ENCODE results near the gene TRPV3. TPM values are rescaled to one million over a fixed set of nuclear protein-coding genes. Genes with fewer than 3 reads are reported as not detected.

Gene TRPV3
- total and polyA plus RNA-seq, 4 donors = 0.49 to 2.0 (median 0.75) TPM; not detected in 1

DNA sequence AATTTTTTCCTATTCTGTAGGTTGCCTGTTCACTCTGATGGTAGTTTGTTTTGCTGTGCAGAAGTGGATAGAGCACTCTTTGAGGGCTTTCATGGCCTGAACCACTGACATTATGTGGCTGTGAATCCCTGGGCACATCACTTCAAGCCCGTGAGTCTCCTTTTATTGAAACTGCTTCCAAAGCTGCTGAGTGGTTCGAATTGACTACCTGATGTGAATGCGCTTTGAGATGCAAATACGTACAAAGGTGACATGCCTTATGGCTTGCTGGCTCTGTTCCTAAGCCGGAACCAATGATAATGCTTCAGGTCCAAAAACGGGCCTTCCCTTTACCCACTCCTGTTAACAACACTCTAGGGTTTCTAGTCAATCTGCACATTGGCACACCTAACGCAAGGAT lies 47.5 kb downstream of the TRPV3 start:
- no peak overlapping the region for H3K27ac ChIP-seq (ENCODE audit: low read depth in 1 of 2, low read length in 2 of 2)
- DNase-seq = no peak
- no peak for ATAC-seq (ENCODE audit: low FRiP score)
- no peaks in the 10 kb centered on the region for H3K27me3 ChIP-seq (ENCODE audit: control insufficient read depth in 1 of 2, insufficient read depth in 2 of 2, low read length in 1 of 2)
- no peaks in the 10 kb centered on the region for H3K36me3 ChIP-seq (ENCODE audit: control insufficient read depth in 1 of 2, insufficient read depth in 2 of 2, low read length in 1 of 2)
- no peak overlapping the region for H3K4me3 ChIP-seq (ENCODE audit: low read length in 2 of 2)
- H3K4me1 ChIP-seq (ENCODE audit: control insufficient read depth in 1 of 2, insufficient read depth in 2 of 2, low read length in 2 of 2) = no peaks in the 10 kb centered on the region
- no peaks in the 10 kb centered on the region for H3K9me3 ChIP-seq (ENCODE audit: control insufficient read depth, low read length)
- intact Hi-C loops (cut with DNase I) = no loop called here
- WGBS, 2 donors = 67 to 69% methylated on average over 7 of the region's 7 CpGs

DNA sequence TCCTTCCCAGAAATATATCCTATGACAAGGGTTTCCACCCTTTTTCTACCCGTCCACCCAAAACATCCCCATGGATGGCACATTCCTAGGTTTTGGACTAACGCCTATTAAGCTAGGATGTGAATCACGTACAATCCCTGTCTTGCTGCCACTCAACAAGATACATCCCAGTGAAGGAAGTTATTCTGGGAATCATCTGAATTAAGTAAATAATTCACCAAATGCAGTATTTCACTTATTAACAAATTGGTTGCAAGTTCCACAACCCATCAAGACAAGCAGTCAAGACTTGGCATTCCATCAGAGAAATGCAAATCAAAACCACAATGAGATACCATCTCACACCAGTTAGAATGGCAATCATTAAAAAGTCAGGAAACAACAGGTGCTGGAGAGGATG lies 49.7 kb downstream of the TRPV3 start:
- H3K27ac ChIP-seq (ENCODE audit: low read depth in 1 of 2, low read length in 2 of 2) = no peak overlapping the region
- no peak overlapping the region for H3K4me3 ChIP-seq (ENCODE audit: low read length in 2 of 2)
- WGBS, 2 donors = 70 to 71% methylated on average over 3 of the region's 3 CpGs
- H3K9me3 ChIP-seq (ENCODE audit: control insufficient read depth, low read length) = no peaks in the 10 kb centered on the region
- ATAC-seq (ENCODE audit: low FRiP score) (no peak), DNase-seq (no peak)
- no peaks in the 10 kb centered on the region for H3K27me3 ChIP-seq (ENCODE audit: control insufficient read depth in 1 of 2, insufficient read depth in 2 of 2, low read length in 1 of 2)
- no peaks in the 10 kb centered on the region for H3K36me3 ChIP-seq (ENCODE audit: control insufficient read depth in 1 of 2, insufficient read depth in 2 of 2, low read length in 1 of 2)
- no peaks in the 10 kb centered on the region for H3K4me1 ChIP-seq (ENCODE audit: control insufficient read depth in 1 of 2, insufficient read depth in 2 of 2, low read length in 2 of 2)
- intact Hi-C loops (cut with DNase I) = no loop called here

DNA sequence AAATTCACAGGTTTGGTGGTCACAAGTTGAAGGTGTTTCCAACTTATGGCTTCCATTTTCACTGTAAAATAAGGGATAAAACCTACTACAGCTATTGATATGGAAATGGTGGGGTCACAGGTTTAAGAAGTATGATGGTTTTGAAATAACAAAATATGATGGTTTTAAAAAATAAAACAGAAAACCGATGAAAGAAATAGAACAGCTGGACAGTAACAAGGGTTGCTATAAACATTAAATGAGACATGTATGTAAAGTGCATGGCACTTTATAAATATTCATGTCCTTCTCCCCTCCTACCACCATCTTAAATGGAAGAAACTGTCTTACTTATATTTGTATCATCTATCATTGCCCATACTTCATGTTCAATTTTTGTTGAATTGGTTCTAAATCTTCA lies 50.5 kb downstream of the TRPV3 start:
- no peak for DNase-seq
- Histone ChIP-seq H3K27me3 (ENCODE audit: control insufficient read depth in 1 of 2, insufficient read depth in 2 of 2, low read length in 1 of 2) (no peaks in the 10 kb centered on the region), H3K9me3 (ENCODE audit: control insufficient read depth, low read length) (no peaks in the 10 kb centered on the region), H3K27ac (ENCODE audit: low read depth in 1 of 2, low read length in 2 of 2) (no peak overlapping the region), H3K4me3 (ENCODE audit: low read length in 2 of 2) (no peak overlapping the region), H3K36me3 (ENCODE audit: control insufficient read depth in 1 of 2, insufficient read depth in 2 of 2, low read length in 1 of 2) (no peaks in the 10 kb centered on the region), H3K4me1 (ENCODE audit: control insufficient read depth in 1 of 2, insufficient read depth in 2 of 2, low read length in 2 of 2) (no peaks in the 10 kb centered on the region)
- intact Hi-C loops (cut with DNase I) = no loop called here
- no peak for ATAC-seq (ENCODE audit: low FRiP score)
- 67 to 71% methylated on average over 1 of the region's 1 CpG for WGBS, 2 donors

DNA sequence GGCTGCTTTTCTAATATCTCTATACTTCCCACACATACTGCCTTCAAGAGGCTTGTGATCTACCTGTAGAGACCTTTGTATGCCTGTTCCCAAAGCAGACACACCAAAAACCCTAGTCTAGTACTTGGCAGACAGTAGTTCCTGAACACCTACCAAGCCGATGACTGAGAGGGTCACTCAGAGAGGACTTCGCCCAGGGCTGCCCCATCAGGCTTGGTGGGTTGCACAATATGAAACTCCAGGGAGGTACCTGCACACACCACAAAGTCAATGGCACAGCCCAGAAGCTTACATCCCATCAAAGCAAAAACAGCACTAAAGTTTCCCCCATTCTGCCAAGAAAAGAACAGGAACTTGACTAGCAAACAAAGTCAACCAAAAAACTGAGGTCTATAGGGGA lies 51.6 kb downstream of the TRPV3 start:
- H3K36me3 ChIP-seq (ENCODE audit: control insufficient read depth in 1 of 2, insufficient read depth in 2 of 2, low read length in 1 of 2) = no peaks in the 10 kb centered on the region
- intact Hi-C loops (cut with DNase I) = no loop called here
- H3K27ac ChIP-seq (ENCODE audit: low read depth in 1 of 2, low read length in 2 of 2) = no peak overlapping the region
- no peaks in the 10 kb centered on the region for H3K27me3 ChIP-seq (ENCODE audit: control insufficient read depth in 1 of 2, insufficient read depth in 2 of 2, low read length in 1 of 2)
- ATAC-seq (ENCODE audit: low FRiP score) (no peak), DNase-seq (no peak)
- H3K9me3 ChIP-seq (ENCODE audit: control insufficient read depth, low read length) = no peaks in the 10 kb centered on the region
- 90 to 96% methylated on average over 2 of the region's 2 CpGs for WGBS, 2 donors
- no peaks in the 10 kb centered on the region for H3K4me1 ChIP-seq (ENCODE audit: control insufficient read depth in 1 of 2, insufficient read depth in 2 of 2, low read length in 2 of 2)
- no peak overlapping the region for H3K4me3 ChIP-seq (ENCODE audit: low read length in 2 of 2)

DNA sequence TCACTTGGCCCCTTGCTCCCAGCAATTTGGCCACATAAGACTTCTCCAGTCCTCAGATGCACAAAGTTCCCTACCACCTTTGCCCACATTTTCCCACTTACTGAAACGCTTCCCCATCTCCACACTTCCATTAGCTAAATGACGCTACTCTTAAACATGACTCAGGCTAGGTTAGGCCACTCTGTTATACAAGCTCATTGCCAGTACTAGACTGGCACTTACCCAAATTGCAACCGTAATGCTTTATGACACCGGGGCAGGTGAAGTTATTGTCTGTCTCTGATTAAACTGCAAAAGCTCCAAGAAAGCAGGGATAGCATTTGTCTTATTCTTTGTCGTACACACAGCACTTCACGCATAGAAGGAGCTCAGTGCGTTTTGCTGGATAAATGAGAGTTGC lies 52.6 kb downstream of the TRPV3 start:
- Histone ChIP-seq H3K9me3 (ENCODE audit: control insufficient read depth, low read length) (no peaks in the 10 kb centered on the region), H3K27me3 (ENCODE audit: control insufficient read depth in 1 of 2, insufficient read depth in 2 of 2, low read length in 1 of 2) (no peaks in the 10 kb centered on the region), H3K4me1 (ENCODE audit: control insufficient read depth in 1 of 2, insufficient read depth in 2 of 2, low read length in 2 of 2) (no peaks in the 10 kb centered on the region), H3K27ac (ENCODE audit: low read depth in 1 of 2, low read length in 2 of 2) (no peak overlapping the region), H3K4me3 (ENCODE audit: low read length in 2 of 2) (no peak overlapping the region), H3K36me3 (ENCODE audit: control insufficient read depth in 1 of 2, insufficient read depth in 2 of 2, low read length in 1 of 2) (no peaks in the 10 kb centered on the region)
- ATAC-seq (ENCODE audit: low FRiP score) (no peak), DNase-seq (no peak)
- 92% methylated on average over 7 of the region's 7 CpGs for WGBS, 2 donors
- intact Hi-C loops (cut with DNase I) = no loop called here

DNA sequence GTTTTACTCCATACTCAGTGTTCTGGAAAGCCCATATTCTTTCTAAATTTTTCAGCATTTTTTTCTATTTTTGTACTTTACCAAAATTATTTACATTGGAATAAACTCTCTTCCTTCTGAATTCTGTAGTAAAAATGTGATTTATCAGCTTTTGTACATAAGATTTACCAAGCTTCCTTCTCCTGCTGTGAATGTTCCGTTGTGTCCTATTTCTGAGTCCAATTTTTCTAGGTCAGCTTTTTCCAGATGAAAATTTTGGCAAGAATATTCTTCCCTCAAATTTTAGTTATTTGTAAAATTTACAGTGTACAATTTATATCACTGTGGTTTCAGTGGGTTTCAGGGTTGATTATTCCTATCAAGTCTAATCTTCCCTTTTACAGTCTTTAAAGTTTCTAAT lies 54.3 kb downstream of the TRPV3 start:
- Histone ChIP-seq H3K4me1 (ENCODE audit: control insufficient read depth in 1 of 2, insufficient read depth in 2 of 2, low read length in 2 of 2) (no peaks in the 10 kb centered on the region), H3K36me3 (ENCODE audit: control insufficient read depth in 1 of 2, insufficient read depth in 2 of 2, low read length in 1 of 2) (no peaks in the 10 kb centered on the region), H3K4me3 (ENCODE audit: low read length in 2 of 2) (no peak overlapping the region), H3K27me3 (ENCODE audit: control insufficient read depth in 1 of 2, insufficient read depth in 2 of 2, low read length in 1 of 2) (no peaks in the 10 kb centered on the region), H3K27ac (ENCODE audit: low read depth in 1 of 2, low read length in 2 of 2) (no peak overlapping the region), H3K9me3 (ENCODE audit: control insufficient read depth, low read length) (no peaks in the 10 kb centered on the region)
- DNase-seq (no peak), ATAC-seq (ENCODE audit: low FRiP score) (no peak)
- intact Hi-C loops (cut with DNase I) = no loop called here
- WGBS, 2 donors = 14% methylated on average over 1 of the region's 1 CpG

DNA sequence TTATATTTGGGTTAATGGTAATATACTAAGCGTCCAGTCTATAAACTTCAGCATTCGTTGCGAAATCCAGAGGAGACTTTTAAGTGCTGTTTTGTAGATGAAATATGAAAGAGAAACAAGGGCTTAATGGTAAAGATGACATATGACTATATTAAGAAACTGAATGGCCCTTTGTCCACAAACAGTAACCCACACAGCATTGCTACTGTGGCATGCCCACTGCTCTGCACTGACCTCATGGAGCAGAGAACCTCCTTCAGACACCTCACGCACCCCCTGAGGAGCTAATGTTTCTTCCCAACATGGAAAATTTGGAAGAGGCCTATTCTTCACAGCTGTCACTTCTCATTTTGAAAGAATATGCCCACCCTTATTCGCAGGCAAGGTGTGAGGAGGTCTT lies 55.1 kb downstream of the TRPV3 start:
- ATAC-seq (ENCODE audit: low FRiP score) = no peak

DNA sequence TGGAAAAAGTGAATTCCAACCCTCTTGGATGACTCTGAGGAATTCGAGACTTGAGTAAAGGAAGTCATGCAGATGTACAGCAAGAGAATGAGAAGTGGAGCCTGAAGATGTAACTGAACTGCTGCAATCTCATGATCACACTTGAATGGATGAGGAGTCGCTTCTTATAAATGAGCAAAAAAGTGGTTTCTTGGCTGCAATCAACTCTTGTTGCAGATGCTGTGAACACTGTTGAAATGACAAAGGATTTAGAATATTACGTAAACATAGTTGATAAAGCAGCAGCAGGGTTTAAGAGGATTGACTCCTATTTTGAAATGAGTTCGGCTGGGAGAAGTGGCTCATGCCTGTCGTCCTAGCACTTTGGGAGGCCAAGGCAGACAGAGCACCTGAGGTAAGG lies 56.3 kb downstream of the TRPV3 start:
- Histone ChIP-seq H3K27ac (ENCODE audit: low read depth in 1 of 2, low read length in 2 of 2) (no peak overlapping the region), H3K27me3 (ENCODE audit: control insufficient read depth in 1 of 2, insufficient read depth in 2 of 2, low read length in 1 of 2) (no peaks in the 10 kb centered on the region), H3K36me3 (ENCODE audit: control insufficient read depth in 1 of 2, insufficient read depth in 2 of 2, low read length in 1 of 2) (no peaks in the 10 kb centered on the region), H3K9me3 (ENCODE audit: control insufficient read depth, low read length) (no peaks in the 10 kb centered on the region), H3K4me3 (ENCODE audit: low read length in 2 of 2) (no peak overlapping the region), H3K4me1 (ENCODE audit: control insufficient read depth in 1 of 2, insufficient read depth in 2 of 2, low read length in 2 of 2) (no peaks in the 10 kb centered on the region)
- no peak for ATAC-seq (ENCODE audit: low FRiP score)
- DNase-seq = no peak
- intact Hi-C loops (cut with DNase I) = no loop called here
- 86% methylated on average over 5 of the region's 5 CpGs for WGBS, 2 donors

More for the DNA sequence above, 55.1 kb downstream of the TRPV3 start:
- intact Hi-C loops (cut with DNase I) = no loop called here
- 70 to 71% methylated on average over 5 of the region's 5 CpGs for WGBS, 2 donors
- H3K27ac ChIP-seq (ENCODE audit: low read depth in 1 of 2, low read length in 2 of 2) = no peak overlapping the region
- H3K36me3 ChIP-seq (ENCODE audit: control insufficient read depth in 1 of 2, insufficient read depth in 2 of 2, low read length in 1 of 2) = no peaks in the 10 kb centered on the region
- H3K9me3 ChIP-seq (ENCODE audit: control insufficient read depth, low read length) = no peaks in the 10 kb centered on the region
- H3K4me3 ChIP-seq (ENCODE audit: low read length in 2 of 2) = no peak overlapping the region
- H3K27me3 ChIP-seq (ENCODE audit: control insufficient read depth in 1 of 2, insufficient read depth in 2 of 2, low read length in 1 of 2) = no peaks in the 10 kb centered on the region
- no peaks in the 10 kb centered on the region for H3K4me1 ChIP-seq (ENCODE audit: control insufficient read depth in 1 of 2, insufficient read depth in 2 of 2, low read length in 2 of 2)
- DNase-seq = no peak

DNA sequence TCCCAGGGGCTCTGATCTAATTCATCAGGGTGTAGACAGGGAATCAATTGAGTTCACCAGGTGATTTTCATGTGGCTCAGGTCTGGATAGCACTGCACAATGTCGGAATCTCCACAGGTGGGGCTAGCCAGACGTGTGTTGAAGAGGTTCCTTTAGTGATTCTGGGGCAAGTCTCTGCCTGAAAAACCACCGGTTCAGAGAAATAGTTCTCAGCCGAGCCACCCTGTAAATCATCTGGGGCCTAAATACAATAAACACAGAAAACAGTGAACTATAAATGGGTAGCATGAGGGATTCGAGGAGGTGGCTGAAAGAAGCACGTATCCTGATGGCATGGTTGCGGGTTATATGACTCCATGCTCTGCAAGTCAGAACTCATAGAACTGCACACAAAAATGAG lies 60.5 kb downstream of the TRPV3 start:
- intact Hi-C loops (cut with DNase I) = no loop called here
- Histone ChIP-seq H3K4me3 (ENCODE audit: low read length in 2 of 2) (no peak overlapping the region), H3K36me3 (ENCODE audit: control insufficient read depth in 1 of 2, insufficient read depth in 2 of 2, low read length in 1 of 2) (no peaks in the 10 kb centered on the region), H3K9me3 (ENCODE audit: control insufficient read depth, low read length) (peaks cover 3% of the 10 kb centered on the region), H3K4me1 (ENCODE audit: control insufficient read depth in 1 of 2, insufficient read depth in 2 of 2, low read length in 2 of 2) (no peaks in the 10 kb centered on the region), H3K27me3 (ENCODE audit: control insufficient read depth in 1 of 2, insufficient read depth in 2 of 2, low read length in 1 of 2) (no peaks in the 10 kb centered on the region), H3K27ac (ENCODE audit: low read depth in 1 of 2, low read length in 2 of 2) (no peak overlapping the region)
- ATAC-seq (ENCODE audit: low FRiP score) (no peak), DNase-seq (no peak)
- WGBS, 2 donors = 67 to 71% methylated on average over 7 of the region's 7 CpGs
